ENCODE results near the gene CHRNB2. TPM values are rescaled to one million over a fixed set of nuclear protein-coding genes. Genes with fewer than 3 reads are reported as not detected.

The CHRNB2 gene
- total RNA-seq, 2 donors from 2014 or later, result 0.52 to 7.6 TPM

DNA sequence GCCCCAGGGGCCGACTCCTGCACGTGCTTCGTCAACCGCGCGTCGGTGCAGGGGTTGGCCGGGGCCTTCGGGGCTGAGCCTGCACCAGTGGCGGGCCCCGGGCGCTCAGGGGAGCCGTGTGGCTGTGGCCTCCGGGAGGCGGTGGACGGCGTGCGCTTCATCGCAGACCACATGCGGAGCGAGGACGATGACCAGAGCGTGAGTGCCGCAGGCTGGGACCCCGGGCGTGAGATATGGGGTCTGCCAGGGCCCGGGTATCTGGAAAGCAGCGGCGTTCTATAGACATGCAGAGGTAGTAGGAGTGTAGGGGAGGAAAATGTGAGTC, 4.3 kb downstream of the CHRNB2 start:
- DNase-seq, result no peak
- Histone ChIP-seq H3K4me3 (no peak overlapping the region), H3K4me1 (peaks cover 11% of the 10 kb centered on the region), H3K27me3 (peaks cover 0 to 3% of the 10 kb centered on the region in 2 donors), H3K9me3 (no peaks in the 10 kb centered on the region), H3K27ac (no peak overlapping the region), H3K36me3 (replicated peaks in 1 of 2; ENCODE audit: insufficient read depth in 1 of 2, low read depth in 2 of 2) (no peaks in the 10 kb centered on the region)
- TF ChIP-seq, protein P1, sequence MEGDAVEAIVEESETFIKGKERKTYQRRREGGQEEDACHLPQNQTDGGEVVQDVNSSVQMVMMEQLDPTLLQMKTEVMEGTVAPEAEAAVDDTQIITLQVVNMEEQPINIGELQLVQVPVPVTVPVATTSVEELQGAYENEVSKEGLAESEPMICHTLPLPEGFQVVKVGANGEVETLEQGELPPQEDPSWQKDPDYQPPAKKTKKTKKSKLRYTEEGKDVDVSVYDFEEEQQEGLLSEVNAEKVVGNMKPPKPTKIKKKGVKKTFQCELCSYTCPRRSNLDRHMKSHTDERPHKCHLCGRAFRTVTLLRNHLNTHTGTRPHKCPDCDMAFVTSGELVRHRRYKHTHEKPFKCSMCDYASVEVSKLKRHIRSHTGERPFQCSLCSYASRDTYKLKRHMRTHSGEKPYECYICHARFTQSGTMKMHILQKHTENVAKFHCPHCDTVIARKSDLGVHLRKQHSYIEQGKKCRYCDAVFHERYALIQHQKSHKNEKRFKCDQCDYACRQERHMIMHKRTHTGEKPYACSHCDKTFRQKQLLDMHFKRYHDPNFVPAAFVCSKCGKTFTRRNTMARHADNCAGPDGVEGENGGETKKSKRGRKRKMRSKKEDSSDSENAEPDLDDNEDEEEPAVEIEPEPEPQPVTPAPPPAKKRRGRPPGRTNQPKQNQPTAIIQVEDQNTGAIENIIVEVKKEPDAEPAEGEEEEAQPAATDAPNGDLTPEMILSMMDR (IDR thresholded peaks at IDR 0.05), result no peak
- ATAC-seq, result no peak
- intact Hi-C loops (cut with DNase I), result no loop called here
- WGBS, 2 donors, result 87 to 95% methylated on average over 16 to 23 of the region's 29 CpGs

DNA sequence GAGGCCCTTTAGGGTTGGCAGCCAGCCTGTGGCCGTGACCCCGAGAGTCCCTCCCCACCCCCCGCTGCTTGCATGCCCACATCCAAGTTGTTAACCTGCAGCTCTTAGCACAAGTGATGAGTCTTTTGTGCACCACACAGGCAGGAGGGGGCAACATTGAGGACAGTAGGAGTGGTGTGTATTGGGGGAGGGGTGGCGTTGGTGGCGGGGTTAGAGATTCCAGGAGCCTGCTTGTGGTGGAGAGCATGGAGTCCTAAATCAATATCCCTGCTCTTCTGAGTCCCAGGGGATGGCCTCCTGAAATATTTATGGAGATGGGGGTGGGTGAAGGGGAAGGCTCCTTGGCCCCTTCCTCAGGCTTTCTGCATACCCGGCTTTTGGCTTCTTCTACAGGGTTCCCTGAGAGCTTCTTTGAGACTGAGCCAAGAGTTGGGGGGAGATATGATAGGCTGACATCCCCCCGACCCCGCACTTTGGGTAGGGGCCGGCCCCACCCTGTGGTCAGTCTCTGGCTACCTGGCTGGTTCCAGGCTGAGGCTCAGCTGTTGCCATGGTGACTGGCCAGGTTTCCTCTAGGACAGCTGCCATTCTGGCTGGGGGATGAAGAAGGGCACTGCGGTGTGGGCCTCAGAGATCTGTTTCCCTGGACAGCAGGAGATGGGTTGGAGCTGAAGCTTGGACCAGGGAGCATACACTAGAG, 5.0 kb downstream of the CHRNB2 start:
- no peaks in the 10 kb centered on the region for H3K27me3 ChIP-seq
- H3K36me3 ChIP-seq (replicated peaks in 1 of 2; ENCODE audit: insufficient read depth in 1 of 2, low read depth in 2 of 2), result no peaks in the 10 kb centered on the region
- intact Hi-C loops (cut with DNase I), result no loop called here
- no peak overlapping the region for H3K27ac ChIP-seq
- TF ChIP-seq, protein P1 (IDR thresholded peaks at IDR 0.05), result no peak
- TF ChIP-seq POLR2A (IDR thresholded peaks at IDR 0.05), result no peak
- DNase-seq, result no peak
- peaks cover 7% of the 10 kb centered on the region for H3K4me1 ChIP-seq
- ATAC-seq, result no peak
- H3K4me3 ChIP-seq, result no peak overlapping the region
- no peaks in the 10 kb centered on the region for H3K9me3 ChIP-seq
- WGBS, 2 donors, result 71 to 86% methylated on average over 3 to 10 of the region's 10 CpGs

DNA sequence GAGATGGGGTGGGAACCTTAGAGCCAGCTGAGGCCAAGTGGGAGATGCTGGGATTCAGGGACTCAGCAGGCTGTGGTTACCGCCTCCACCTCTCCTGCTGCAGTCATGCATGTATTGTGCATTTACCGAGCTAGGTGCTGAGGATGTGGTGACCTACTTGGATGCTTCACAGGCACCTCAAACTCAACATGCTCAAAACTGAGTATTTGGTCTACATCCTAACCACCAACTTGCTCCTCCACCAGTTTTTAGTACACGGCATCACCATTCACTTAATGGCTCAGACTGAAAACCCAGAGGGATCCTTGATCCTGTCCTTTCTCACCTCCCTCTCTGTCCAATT, 5.6 kb downstream of the CHRNB2 start:
- 75 to 79% methylated on average over 3 of the region's 3 CpGs for WGBS, 2 donors
- Histone ChIP-seq H3K9me3 (no peaks in the 10 kb centered on the region), H3K4me3 (no peak overlapping the region), H3K27ac (no peak overlapping the region), H3K36me3 (replicated peaks in 1 of 2; ENCODE audit: insufficient read depth in 1 of 2, low read depth in 2 of 2) (no peaks in the 10 kb centered on the region), H3K4me1 (peaks cover 2% of the 10 kb centered on the region), H3K27me3 (no peaks in the 10 kb centered on the region)
- intact Hi-C loops (cut with DNase I), result no loop called here
- TF ChIP-seq POLR2A (IDR thresholded peaks at IDR 0.05), result no peak
- TF ChIP-seq, protein P1 (IDR thresholded peaks at IDR 0.05), result no peak
- no peak for ATAC-seq
- no peak for DNase-seq

DNA sequence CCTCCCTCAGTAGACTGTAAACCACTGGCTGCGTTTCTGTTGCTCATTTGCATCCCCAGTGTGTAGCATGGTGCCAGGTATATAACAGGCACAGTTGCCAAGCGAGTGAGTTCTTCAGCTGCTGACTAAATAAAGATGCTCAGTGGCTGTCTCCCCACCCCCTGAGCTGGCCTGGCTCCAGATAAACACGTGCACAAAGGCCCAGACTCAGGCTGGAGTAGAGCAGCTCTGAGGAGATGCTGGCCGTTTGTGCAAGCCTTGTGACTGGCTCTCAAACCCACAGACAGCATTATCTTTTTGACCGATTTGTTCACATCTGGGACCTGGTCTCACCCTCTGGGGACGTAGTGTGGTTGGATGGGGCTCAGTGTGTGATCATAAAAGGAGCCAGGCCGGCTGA, 7.1 kb downstream of the CHRNB2 start:
- ATAC-seq (no peak), DNase-seq (no peak)
- Histone ChIP-seq H3K36me3 (replicated peaks in 1 of 2; ENCODE audit: insufficient read depth in 1 of 2, low read depth in 2 of 2) (peaks cover 0 to 3% of the 10 kb centered on the region in 2 donors), H3K4me3 (no peak overlapping the region), H3K27ac (no peak overlapping the region), H3K4me1 (no peaks in the 10 kb centered on the region), H3K27me3 (no peaks in the 10 kb centered on the region), H3K9me3 (no peaks in the 10 kb centered on the region)
- WGBS, 2 donors, result 7 to 12% methylated on average over 7 of the region's 7 CpGs
- no peak for TF ChIP-seq POLR2A (IDR thresholded peaks at IDR 0.05)
- TF ChIP-seq, protein P1 (IDR thresholded peaks at IDR 0.05), result no peak
- intact Hi-C loops (cut with DNase I), result no loop called here
